Fibroblast of peridontal ligament (primary cell): Measurements from ENCODE around the gene CX3CL1.
"Not testable (repeated sequence)": the region's sequence is repeated elsewhere in the genome, so short reads cannot be mapped to it uniquely, and the experiment has no call there.

Experiments used
- DNase-seq: peaks from one replicate; pipeline ENCODE4 v3.0.0-alpha.2; 2010; ENCODE audit errors: extremely low read depth

CX3CL1 gene

DNA sequence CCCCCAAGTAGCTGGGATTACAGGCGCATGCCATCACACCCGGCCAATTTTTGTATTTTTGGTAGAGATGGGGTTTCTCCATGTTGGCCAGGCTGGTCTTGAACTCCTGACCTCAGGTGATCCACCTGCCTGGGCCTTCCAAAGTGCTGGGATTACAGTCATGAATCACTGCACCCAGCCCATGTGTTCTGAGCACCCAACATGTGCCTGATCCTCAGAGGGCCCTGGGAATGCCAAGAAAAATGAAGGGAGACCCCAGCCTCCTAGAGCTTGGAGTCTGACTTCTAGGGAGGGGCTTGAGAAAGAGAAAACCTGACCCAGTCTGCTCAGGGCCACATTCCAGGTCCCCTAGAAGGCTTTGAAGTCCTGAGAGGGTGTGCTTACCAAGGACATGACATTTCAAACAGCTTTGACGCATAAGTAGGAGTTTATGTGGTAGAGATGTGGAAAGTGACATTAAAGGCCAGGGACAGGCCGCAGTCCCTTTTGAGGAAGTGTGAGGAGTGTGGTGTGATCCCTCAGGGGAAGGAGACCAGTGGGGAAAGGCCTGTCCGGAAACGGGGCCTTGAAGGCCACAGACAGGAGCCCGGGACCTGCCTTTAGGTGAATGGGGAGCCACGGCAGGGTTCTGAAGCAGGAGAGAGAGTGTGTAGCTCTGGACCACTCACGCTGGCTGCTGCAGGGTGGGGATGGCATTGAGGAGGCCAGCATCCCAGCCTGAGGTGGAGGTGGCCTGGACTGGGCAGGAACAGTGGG, 14.8 kb upstream of the CX3CL1 start:
- DNase-seq: no peak

DNA sequence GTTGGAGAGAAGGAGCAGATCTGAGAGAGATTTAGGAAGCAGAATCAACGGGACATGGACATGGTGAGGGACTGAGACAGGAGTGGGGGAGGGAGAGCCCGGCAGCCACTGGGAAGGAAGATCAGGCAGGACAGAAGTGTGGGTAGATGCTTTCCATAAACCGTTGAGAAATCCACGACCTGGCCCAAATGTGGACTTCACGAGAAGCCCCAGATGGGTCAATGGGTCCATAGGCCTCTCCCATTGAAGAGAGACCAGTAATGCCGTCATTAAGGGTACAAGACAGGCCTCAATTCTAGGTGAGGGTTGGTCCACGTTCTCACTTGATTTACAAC, 14.2 kb upstream of the CX3CL1 start:
- DNase-seq: no peak

DNA sequence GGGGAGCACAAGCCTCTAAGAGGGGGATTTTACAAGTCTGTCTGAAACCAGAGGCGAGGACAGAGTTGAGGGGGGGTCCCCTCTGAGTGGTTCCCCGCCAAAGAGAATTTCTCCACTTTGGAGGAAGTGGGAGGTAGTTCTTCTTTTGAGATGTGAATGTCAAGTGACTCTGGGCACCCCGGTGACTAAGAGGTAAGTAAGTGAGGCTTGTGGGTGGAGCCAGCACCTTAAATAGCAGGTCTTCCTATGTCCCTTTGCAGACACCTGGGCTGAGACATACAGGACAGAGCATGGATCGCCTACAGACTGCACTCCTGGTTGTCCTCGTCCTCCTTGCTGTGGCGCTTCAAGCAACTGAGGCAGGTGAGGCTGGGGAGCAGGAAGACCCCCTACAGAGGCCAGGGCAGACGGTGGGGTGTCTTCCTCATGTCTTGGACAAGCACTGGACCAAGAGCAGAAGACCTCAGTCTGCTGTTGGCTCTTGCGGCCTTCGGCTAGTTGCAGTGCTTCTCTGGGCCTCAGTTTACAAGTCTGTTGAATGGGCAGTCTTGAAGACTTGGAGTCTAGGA, 13.7 kb upstream of the CX3CL1 start, which contains the start of gene CCL22:
TSS of gene CCL22 (plus strand) at position 257 of the 569 bp plus-strand sequence. CDS start at position 291, 34 bp downstream.
- DNase-seq: no peak

DNA sequence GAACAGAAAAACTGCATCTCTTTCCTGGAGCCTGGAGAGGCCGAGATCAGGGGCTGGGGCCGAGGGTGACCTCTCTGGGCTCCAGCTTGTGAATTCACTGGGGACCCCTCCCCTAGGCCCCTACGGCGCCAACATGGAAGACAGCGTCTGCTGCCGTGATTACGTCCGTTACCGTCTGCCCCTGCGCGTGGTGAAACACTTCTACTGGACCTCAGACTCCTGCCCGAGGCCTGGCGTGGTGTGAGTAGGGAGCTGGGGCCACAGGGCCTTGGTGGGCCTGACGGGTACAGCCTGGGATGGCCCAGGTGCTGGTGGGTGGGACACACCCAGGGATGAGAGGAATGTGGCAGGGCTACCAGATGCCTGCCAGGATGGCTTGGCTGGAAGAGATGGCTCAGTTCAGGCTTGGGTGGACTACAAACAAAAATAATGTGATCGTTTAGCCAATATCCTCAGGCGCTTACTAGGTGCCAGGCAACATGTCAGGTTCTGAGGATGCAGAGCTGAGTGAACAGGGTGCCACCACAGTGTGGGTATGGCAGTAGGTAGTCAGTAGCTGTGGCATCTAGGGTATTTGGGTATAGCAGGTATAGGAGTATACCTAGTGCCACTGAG, 11.9 kb upstream of the CX3CL1 start:
- DNase-seq: no peak

DNA sequence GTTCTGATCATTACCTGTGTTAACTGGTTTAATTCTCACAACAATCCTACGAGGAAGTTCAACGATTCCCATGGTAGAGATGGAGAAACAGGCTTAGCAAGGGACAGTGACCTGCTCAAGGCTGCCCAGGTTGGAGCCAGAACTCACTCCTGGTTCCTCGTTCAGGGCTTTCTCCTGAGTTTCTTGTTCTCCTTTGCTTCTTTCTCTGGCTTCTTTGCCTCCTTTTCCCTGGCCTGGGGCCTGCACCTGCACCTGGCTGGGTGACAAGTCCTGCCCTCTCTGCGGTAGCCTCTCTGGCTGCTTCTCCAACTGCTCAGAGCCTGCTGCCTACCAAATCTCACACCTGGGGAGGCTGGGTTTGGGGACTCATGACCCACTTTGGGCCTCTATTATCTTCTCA, 10.9 kb upstream of the CX3CL1 start:
- no peak for DNase-seq

DNA sequence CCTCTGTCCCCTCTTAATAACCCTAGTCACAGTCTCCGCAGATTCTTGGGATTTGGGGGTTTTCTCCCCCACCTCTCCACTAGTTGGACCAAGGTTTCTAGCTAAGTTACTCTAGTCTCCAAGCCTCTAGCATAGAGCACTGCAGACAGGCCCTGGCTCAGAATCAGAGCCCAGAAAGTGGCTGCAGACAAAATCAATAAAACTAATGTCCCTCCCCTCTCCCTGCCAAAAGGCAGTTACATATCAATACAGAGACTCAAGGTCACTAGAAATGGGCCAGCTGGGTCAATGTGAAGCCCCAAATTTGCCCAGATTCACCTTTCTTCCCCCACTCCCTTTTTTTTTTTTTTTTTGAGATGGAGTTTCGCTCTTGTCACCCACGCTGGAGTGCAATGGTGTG, 8.1 kb upstream of the CX3CL1 start:
- DNase-seq: no peak

DNA sequence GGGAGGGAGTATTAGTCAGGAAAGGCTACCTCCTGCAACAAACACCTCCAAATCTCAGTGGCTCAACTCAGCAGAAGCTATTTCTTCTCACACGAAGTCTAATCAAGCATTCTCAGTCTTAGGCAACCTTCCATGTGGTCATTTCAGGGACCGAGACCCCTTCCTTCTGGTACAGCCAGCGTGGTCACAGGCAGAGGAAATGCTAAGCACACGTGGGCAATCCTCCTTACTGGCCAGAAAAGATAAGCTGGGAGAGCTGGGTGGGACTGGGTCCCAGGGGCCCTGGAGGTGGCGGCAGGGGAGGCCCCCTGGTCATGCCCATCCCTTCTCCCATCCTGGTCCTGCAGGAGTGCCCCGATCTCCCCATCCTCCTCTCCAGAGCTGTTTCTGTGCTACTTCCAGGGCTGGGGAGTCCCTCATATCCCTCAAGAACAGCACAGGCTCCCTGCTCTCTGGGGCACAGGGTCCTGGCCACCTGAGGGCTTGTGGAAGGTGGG, 5.7 kb upstream of the CX3CL1 start:
- no peak for DNase-seq

DNA sequence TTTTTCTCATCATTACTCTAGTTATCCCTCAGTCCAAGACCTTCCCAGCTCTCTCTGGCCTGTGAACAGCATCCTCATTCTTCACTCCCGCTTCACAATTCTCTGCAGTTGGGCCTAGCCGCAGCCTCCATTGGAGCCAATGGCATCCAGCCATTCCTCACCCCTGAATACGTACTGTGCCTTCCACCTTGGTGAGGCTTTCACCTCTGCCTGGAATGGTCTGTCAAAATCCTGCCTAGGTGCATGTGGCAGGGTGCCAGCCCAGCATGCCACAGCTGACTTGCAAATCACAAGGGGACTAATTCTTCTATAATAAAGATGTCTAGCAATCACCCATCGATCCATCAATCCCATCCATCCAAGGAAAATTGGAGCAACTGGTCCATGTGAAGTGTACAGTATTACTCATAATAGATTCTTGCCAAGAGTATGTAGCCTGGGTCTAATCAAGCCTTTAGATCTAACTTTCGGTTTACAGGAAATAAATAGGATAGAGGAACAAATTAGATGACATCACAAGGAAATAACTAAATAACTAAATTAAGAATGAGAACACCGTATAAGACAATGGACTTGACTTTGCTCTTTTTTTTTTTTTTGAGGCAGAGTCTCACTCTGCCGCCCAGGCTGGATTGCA, 5.1 kb upstream of the CX3CL1 start:
- peak; percentile 23 for DNase-seq

DNA sequence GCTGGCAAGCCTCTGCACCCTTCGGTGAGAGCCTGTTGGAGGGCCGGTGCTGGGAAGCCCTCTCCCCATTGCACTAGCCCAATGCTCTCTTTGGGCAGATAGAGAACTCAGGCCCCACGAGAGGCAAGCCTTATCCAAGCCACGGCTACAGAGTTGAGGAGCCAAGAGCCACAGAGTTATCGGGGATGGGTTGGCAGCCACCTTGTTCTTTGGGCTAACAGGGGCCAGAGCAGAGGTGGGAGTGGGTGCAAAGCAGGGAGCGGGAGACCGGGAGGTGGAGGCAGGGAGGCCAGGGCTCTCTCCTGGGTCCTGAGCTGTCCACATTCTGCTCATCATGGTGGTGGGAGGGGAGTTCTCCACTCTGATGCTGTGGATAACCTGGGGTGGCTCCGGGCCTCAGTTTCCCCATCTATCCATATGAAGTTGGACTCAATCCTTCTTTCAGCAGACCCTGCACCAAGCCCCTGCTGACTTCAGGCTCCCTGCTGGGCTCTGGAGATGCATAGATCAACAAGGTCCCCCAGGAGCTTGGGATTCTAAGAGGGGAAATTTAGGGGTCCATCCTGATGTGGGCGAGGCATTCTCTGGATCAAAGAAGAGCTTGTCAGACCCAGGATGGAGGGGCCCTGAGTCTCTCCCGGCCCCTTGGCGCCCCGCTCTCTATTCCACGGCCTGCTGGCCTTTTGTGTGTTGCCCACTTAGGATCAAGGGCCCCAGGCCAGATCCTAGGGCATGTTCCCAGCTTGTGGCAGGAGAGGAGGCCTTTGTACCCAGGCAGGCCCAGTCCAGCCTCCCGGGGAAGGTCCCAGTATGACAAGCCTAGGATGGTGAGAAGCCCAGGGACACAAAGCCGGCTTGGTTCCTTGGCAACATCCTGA, 557 bp upstream of the CX3CL1 start:
- no peak for DNase-seq

DNA sequence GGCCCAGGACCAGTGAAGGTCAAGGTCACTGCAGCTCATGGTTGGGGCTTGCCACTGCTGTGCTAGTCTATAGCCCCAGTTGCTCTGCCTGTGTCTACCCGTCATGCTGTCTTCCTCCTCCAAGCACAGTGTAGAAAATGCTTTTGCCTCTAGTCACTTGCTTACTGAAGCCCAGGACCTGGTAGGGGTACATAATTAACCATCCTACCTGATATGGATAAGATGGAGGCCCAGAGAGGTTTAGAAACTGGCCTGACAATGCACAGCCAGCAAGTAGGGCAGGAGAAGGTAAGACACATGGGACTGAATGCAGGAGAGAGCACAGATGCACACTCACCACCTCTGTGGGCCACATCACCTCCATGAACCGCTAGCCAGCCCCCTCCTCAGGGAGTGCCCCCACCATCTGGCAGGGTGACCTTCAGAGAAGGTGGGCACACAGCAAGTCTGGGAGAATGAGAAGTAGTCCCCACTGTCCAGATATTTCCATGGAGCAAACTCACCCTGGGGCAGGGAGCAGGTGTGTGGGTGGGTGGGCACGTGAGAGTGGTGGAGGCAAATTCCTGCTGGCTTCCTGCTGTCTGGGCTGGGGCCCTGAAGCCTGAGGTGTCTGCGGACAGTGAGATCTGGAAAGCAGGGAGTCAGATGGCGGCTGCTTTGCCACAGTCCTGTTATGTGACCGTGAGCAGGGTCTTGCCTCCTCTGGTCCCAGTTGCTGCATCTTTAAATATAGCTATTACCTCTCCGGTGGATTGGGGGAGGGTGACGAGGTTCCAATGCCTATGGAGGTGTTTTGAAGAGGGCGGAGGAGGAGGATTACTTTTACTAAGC, 1.0 kb downstream of the CX3CL1 start:
- DNase-seq: no peak

DNA sequence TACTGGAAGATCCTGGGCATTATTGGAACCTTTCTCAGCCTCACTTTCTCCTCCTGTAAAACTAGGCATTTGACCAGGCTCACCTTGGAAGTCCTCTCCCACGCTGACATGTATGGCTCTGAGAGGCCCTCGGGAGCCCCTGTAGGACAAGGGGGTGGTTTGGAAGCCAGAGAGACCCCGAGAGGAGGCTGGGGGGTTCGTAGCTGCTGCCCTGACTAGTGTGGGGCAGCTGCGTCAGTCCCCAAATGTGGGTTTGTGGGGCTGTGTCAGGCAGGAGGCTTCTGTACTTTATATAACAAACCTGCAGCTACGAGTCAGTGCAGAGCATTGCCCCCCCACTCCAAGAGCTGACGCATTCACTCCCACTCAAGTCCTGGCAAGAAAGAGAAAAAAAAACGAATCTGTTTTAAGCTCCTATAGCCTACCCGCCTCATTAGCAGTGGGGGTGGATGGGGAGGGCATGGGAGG, 1.8 kb downstream of the CX3CL1 start:
- no peak for DNase-seq

DNA sequence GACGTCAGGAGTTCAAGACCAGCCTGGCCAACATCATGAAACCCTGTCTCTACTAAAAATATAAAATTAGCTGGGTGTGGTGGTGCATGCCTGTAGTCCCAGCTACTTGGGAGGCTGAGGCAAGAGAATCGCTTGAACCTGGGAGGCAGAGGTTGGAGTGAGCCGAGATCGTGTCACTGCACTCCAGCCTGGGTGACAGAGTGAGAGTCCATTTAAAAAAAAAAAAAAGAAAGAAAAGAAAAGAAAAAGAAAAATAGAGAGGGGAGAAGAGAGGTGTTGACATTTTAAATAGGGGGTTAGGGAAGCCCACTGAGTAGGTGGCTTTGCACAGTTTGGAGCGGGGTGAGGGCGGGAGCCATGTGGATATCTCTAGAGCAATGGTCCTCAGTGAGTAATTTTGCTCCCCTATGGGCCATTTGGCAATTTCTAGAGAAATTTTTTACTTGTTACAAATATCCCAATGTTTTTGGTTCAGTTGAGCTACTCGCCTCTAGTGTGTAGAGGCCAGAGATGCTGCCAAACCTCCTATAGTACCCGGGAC, 2.7 kb downstream of the CX3CL1 start:
- DNase-seq: not testable (repeated sequence)

DNA sequence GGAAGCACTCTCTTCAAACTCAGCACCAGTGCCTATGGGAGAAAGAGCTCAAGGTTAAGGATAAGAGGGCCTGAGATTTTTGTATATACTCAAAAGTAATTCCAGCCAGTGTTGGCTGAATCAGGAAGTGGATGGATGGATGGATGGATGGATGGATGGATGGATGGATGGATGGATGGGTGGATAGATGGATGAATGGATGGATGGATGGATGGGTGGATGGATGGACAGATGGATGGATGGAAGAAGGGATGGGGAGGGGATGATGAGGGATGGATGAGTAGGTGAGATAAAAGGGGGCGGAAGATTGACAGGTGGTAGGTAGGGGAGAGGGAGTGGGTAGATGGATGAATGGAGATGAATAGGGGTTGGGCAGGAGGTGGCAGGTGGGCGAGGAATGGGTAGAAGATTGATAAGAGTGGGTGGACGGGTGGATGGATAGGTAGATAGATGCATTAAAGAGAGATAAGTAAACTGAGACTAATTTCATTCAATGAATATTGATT, 4.1 kb downstream of the CX3CL1 start:
- no peak for DNase-seq

DNA sequence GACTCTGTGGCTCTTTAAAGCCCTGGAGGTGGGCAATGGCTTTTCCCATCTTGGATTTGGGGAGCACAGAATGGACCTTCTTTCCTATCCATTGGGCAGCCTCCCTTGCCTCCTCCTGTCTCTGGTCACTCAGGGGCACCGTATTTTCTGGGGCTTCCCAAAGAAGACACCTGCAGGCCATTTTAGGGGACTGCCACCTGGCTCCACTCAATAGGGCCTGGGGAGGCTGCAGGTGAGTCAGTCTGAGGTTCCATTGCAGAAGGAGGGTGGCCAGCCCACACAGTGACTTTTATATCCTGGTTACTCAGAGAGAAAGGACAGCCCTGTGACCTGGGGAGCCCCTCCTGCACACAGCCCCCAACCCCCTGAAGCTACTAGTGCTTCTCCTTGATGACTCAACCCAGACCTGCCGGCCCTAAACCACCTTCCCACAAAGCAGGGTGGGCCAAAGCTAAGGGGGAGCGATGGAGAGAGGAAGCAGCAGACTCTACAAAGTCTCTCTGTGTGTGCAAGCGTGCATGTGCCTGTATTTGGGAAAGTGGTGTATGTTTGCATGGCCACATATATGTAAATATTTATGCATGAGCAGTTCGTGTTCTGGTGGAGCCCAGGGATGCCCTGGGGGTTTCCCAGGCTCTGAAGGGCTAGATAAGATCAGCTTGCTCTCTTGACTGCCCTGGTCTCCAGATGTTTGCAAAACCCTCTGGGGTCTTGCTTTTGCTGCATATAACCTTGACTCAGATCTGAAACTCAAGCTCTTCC, 5.0 kb downstream of the CX3CL1 start:
- DNase-seq: peak; percentile 23

DNA sequence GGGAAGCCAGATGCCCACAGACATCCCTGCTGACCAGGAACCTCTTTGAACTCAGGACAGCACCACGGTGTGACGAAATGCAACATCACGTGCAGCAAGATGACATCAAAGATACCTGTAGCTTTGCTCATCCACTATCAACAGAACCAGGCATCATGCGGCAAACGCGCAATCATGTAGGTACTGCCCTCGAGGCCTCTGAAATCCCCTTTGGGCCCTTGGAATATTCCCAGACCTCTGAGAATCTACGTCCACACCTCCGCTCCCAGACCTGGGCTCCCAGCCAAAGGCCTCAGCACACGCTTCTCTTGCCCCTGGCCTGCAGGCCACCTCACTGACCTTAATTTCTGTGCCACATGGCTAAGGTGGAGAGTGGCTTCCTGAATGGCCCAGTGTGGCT, 7.3 kb downstream of the CX3CL1 start:
- DNase-seq: no peak

DNA sequence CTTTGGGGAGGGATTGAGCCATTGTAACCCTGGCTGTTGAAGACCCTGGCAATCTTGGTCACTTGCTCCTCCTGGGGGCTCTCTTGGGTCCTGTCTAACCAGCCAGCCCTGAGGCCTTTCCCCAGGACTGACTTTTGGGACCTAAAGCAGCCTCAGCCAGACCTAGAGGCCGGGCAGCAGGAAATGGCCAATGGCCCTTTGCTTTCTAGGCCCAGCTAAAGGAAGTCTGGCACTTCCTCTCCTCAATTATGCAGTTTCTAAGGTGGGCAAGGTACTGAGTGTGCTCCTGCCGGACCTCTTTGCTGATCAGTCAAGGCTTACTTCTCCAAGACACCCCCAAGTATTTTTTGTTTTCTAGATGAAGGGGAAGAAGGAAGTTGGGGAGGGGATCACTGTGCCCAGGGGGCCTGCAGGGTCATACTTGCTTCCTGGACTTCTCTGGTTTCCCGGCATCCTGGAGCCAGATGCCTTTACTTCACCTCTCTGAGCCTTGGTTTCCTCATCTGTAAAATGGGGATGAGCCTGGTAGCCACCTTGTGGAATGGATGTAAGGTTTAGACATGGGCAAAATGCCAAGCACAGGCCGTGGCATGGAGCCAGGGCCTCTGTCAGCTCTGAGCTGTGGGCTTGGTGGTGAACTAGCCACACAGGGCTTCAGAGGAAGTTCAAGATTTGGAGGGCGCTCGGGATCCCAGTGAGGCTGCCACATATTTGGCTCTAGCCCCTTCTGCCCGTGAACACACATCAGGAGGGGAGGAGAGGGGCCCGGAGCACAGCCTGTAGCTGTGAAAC, 8.6 kb downstream of the CX3CL1 start:
- no peak for DNase-seq

DNA sequence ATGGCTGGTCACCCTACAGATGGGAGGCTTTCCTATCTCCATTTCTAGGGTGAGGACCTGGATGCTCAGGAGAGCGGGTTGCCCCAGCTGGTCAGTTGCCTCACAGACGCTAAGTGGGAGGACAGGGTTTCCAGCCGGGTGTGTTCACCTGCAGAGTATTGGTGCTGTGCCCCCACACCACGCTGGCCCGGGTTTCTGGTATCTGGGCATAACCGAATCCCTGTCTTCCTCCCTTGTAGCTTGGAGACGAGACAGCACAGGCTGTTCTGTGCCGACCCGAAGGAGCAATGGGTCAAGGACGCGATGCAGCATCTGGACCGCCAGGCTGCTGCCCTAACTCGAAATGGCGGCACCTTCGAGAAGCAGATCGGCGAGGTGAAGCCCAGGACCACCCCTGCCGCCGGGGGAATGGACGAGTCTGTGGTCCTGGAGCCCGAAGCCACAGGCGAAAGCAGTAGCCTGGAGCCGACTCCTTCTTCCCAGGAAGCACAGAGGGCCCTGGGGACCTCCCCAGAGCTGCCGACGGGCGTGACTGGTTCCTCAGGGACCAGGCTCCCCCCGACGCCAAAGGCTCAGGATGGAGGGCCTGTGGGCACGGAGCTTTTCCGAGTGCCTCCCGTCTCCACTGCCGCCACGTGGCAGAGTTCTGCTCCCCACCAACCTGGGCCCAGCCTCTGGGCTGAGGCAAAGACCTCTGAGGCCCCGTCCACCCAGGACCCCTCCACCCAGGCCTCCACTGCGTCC, 9.7 kb downstream of the CX3CL1 start:
- no peak for DNase-seq
